Jurkat, Clone E6-1 (cell line): Measurements from ENCODE around the gene WDR5B.

Experiments used
- DNase-seq: peaks from one replicate; pipeline ENCODE4 v3.0.0-alpha.2; 2011; ENCODE audit warnings: low read depth, low spot score
- H3K4me3 ChIP-seq: 2 replicates; pipeline ENCODE4 v1.5.1; 2011; ENCODE audit warnings: mild to moderate bottlenecking, low read length, control low read depth, moderate library complexity

The WDR5B gene

DNA sequence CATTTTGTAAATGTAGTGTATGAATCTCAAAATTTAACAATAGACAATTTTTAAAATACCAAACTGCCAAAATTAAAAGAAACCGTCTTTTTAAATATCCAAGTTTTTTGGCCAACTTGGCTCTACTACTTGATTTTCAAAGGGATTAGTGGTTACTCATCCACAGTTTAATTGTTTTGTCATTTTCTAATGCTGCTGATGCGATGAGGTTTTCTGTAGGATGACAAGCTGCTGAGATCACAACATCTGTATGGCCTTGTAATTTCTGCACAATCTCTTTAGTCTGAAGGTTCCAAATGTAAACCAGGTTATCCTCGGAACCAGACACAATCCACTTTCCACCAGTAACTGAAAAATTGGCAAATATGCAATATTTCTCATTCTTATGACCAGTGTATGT lies 1.5 kb downstream of the WDR5B start:
- no peak overlapping the region for H3K4me3 ChIP-seq
- DNase-seq: no peak

- DNase-seq: no peak
- H3K4me3 ChIP-seq: no peak overlapping the region
These were observed 5.2 kb downstream of the WDR5B start for GRCh38 chr3:122410639-122411038.

GRCh38 chr3:122410111-122410510 lies 5.8 kb downstream of the WDR5B start:
- no peak for DNase-seq
- no peak overlapping the region for H3K4me3 ChIP-seq

GRCh38 chr3:122409446-122409845 lies 6.4 kb downstream of the WDR5B start:
- DNase-seq: no peak
- no peak overlapping the region for H3K4me3 ChIP-seq

DNA sequence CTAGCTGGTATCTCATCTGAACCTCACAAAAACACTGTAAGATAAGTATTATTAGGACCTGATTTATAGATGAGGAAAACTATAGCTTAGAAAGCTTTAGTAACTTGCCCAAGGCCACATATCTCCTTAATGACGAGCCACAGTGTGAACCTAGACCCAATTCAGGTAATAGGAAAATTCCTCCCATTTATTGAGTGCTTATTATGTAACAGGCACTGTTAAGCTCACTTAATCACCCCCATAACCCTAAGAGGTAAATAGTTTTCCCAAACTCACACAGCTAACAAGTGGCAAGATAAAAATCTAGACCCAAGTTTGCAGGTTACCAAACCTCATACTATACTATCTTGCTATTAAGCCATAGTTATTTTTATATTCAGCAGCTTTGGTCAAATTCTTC lies 7.9 kb downstream of the WDR5B start:
- H3K4me3 ChIP-seq: no peak overlapping the region
- DNase-seq: no peak

GRCh38 chr3:122406198-122406597 lies 9.7 kb downstream of the WDR5B start:
- no peak for DNase-seq
- H3K4me3 ChIP-seq: no peak overlapping the region

DNA sequence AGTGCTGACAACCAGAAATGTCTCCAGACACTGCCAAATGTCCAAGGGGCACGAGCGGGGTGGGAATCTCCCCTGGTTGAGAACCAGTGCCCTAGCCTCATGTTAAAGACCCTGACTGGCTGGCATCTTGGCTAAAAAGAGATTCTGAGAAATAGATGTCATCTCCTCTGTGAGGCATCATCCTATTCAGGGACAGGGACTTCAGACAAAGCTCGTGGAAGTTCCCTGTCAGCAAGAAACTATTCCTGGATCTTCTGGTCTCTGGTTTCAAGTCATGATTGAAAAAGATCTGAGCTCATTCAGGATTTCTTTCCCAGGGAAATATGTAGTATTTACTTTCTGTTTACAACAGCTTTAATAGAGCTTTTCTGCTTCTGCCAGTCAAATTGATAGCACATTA lies 10.8 kb downstream of the WDR5B start:
- H3K4me3 ChIP-seq: no peak overlapping the region
- no peak for DNase-seq

DNA sequence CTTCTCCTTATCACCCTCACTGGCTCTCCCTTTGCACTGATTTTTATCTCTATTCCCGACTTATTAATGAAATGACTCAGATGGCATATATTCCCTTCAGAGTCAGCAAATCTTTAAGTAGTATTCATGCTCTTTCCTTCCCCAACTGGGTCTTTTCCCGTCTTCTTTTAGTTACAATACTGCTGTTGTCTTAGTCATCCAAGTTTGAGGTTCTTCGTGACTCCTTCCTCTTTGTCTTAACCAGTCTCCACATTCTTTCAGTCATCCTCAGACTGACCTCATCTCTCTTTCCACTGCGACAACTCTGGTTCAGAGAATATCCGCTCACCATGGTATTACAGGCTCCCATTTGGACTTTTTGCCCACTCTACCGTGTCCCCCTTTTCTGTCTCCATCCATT lies 12.4 kb downstream of the WDR5B start:
- no peak overlapping the region for H3K4me3 ChIP-seq
- DNase-seq: no peak

DNA sequence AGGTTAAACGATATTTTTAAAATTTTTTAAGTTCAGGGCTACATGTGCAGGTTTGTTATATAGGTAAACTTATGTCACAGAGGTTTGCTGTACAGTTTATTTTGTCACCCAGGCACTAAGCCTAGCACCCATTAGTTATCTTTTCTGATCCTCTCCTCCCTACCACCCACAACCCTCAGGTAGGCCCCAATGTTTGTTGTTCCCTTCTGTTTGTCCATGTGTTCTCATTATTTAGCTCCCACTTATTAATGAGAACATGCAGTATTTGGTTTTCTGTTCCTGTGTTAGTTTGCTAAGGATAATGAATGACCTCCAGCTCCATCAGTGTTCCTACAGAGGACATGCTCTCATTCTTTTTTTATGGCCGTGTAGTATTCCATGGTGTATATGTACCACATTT lies 16.9 kb downstream of the WDR5B start:
- no peak overlapping the region for H3K4me3 ChIP-seq
- DNase-seq: no peak

GRCh38 chr3:122397201-122397600 lies 18.7 kb downstream of the WDR5B start:
- no peak for DNase-seq

DNA sequence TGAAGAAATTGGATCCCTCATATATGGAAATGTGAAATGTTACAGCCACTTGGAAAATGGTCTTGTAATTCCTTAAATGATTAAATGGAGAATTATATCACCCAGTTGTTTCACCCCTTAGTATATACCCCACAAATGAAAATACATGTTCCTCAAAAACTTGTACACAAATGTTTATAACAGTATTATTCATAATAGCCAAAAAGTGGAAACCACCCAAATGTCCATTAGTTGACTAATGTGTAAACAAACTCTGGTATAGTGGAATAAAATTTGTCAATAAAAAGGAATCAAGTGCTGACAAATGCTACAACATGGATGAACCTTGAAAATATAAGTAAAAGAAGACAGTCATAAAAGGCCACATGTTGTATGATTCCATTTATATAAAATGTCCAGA lies 19.4 kb downstream of the WDR5B start:
- H3K4me3 ChIP-seq: no peak overlapping the region
- DNase-seq: no peak

More at GRCh38 chr3:122397201-122397600, 18.7 kb downstream of the WDR5B start:
- no peak overlapping the region for H3K4me3 ChIP-seq

- no peak for DNase-seq
These were observed 20.3 kb downstream of the WDR5B start for GRCh38 chr3:122395582-122395981.

DNA sequence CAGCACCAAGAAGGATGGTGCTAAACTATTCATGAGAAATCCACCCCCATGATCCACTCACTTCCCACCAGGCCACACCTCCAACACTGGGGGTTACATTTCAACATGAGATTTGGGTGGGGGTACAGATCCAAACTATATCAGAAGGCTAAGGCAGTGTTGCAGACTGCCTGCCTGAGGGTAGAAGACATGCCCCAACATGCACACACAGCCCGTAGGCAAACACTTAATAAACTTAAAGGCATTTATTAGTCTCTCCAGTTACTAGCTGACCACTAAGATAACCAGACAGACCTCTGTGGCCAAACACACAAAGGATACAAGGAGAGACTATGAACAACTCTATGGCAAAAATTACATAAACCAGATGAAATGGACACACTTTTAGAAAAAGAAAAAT lies 21.7 kb downstream of the WDR5B start:
- no peak for DNase-seq
- no peak overlapping the region for H3K4me3 ChIP-seq

More at GRCh38 chr3:122395582-122395981, 20.3 kb downstream of the WDR5B start:
- H3K4me3 ChIP-seq: no peak overlapping the region

GRCh38 chr3:122392868-122393844 lies 22.7 kb downstream of the WDR5B start:
- DNase-seq: peak; percentile 49
- no peak overlapping the region for H3K4me3 ChIP-seq

DNA sequence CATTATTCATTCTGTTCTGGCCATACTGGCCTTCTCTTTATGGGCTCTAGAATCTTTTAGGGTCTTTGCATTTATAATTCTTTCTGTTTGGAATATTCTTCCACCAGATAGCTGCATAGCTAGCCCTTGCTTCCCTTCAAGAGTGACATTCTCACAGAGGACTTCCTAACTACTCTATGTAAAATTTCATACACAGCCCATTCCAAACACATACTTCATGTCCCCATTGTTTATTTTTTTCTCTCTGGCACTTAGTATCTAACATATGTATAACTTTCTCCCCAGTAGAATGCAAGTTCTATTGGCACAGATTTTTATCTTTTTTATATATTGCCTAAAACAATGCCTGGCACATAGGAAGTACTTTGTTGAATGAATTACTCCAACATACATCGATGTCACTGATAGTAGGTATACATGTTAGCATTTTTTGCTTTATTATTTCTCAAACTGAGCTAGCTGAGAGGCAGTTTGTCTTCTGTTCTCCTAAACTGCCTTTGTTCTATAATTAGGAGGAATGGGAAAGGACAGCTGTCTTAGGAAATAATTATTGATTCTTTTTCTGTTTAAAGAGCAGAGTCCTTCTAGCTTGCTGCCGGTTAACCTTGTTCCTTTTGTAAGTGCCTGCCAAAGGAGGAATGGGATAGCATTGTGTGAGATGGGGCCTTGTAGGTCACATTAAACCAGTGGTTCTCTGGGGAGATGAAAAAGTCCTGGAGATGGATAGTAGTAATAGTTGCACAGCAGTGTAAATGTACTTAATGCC lies 24.0 kb downstream of the WDR5B start:
- no peak overlapping the region for H3K4me3 ChIP-seq
- no peak for DNase-seq

DNA sequence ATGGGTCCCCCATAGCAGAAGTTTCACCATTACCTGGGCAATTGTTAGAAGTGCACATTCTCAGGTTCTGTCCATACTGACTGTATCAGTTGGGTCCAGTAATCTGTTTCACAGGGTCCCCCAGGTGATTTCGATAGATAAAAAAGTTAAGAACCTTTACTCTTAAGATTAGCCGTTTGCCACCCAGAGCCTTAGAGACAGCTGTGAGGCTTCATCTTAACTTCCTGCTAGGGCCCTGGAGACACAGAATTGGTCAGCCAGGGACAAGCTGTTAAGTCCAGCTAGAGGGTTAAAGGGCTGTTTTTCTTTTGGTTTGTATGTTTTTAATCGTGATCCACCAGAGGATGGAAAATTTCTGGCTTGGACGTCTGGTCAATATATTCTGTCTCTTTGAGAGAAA lies 25.2 kb downstream of the WDR5B start:
- no peak overlapping the region for H3K4me3 ChIP-seq
- no peak for DNase-seq

DNA sequence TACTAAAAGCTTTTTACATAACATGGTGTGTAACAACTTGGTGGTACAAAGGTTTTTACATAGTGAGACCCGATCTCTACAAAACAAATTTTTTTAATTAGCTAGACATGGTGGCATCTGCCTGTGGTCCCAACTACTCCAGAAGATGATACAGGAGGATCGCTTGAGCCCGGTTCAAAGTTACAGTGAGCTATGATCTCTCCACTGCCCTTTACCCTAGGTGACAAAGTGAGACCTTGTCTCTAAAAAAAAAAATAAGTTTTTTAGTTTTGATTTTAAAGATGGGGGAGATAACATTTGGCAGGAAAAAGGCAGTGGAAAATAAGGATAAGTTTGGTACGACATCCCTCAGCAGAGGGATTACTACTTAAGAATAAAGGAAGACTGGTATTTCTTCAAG lies 26.0 kb downstream of the WDR5B start:
- no peak overlapping the region for H3K4me3 ChIP-seq
- no peak for DNase-seq

DNA sequence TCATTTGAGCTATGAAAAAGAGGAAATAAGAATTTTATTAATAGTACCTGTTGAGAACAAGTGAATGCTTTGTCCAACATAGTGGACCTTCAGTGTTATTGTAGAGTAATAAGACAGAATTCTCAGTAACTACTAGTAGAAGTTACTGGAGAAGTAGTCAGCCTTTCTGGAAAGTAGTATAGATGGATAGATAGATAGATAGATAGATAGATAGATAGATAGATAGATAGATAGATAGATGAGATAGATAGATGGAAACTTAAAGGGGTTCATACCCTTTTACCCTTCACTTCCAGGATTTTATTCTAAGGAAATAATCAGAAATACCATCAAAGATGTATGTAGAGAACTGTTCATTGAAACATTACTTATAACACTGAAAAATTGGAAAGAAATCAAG lies 26.7 kb downstream of the WDR5B start:
- no peak overlapping the region for H3K4me3 ChIP-seq
- DNase-seq: no peak

DNA sequence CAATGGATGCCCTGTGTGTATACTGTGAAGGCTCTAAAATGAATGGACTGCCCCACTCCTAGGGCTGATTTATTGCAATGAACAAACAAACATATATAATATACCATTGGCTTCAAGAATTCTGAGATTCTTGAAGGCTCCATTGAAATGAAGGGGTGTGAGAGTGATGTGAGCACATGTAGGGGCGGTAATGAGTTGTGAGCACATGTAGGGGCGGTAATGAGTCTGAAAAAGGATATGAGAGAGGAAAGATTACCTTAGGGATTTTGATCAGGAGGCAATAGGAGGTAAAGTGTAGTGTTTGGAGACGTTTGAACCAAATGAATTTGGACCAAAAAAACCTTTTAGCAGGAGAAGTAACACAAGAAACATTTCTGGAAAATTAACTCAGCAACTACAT lies 28.2 kb downstream of the WDR5B start:
- no peak overlapping the region for H3K4me3 ChIP-seq
- DNase-seq: no peak
